OCI-LY3 (cell line): ENCODE results near the gene CCDC27.

Experiments
- CTCF ChIP-seq: fragments of 200-600, 300-600 bp; sonication (generic); IDR thresholded peaks from 2 replicates; pipeline ENCODE4 v1.5.1; 2014; ENCODE audit warnings: antibody characterized with exemption, low read length, low read depth
- EZH2phosphoT487 ChIP-seq: fragments of 200-600 bp; shearing (Covaris generic); IDR thresholded peaks from 2 replicates; pipeline ENCODE4 v1.6.1; 2018; ENCODE audit warnings: antibody characterized with exemption, mixed run types, low read depth

GRCh38 chr1:3747903-3748302 is 4.3 kb upstream of the CCDC27 start:
- TF ChIP-seq CTCF: no peak
- no peak for TF ChIP-seq EZH2phosphoT487
